IMR-90 (cell line): ENCODE data around the gene SERINC3. TPM values are rescaled to one million over a fixed set of nuclear protein-coding genes. Genes with fewer than 3 reads are reported as not detected.

Experiments used
- ATAC-seq: fragments of 200-7000 bp; cut with Tn5 transposase; 2 replicates; pipeline ENCODE4 v1.9.1; 2020; ENCODE audit warnings: low read depth, mild to moderate bottlenecking, moderate library complexity
- BruUV-seq: library from RNA; stranded (reverse); fragments of 400-500 nt; replicated peaks from 2 replicates; lab custom pipeline; 2021; lab: Mats Ljungman, UMichigan
- CTCF ChIA-PET: fragments of 300-600 bp; formaldehyde crosslinking; extraction: SDS; loops from one replicate; lab custom pipeline; 2021; ENCODE audit warnings: antibody characterized with exemption; lab: Yijun Ruan, JAX
- POLR2A ChIA-PET: fragments of 300-600 bp; sonication (Branson Sonifier 250); formaldehyde crosslinking; loops from one replicate; lab custom pipeline; 2022; ENCODE audit warnings: antibody characterized with exemption; ENCODE audit not compliant: unreplicated experiment; lab: Charles Lee
- DNase-seq: peaks from one replicate; pipeline ENCODE4 v3.0.0; 2013
- H2AFZ ChIP-seq: replicated peaks from 2 replicates; pipeline ENCODE3; 2013; ENCODE audit warnings: low read length, mild to moderate bottlenecking; ENCODE audit not compliant: poor library complexity
- H2AK5ac ChIP-seq: 2 replicates; pipeline ENCODE4 v1.6.1; 2013; ENCODE audit warnings: low read depth, low read length, inconsistent platforms
- H2AK9ac ChIP-seq: replicated peaks from 2 replicates; pipeline ENCODE3; 2013; ENCODE audit warnings: mild to moderate bottlenecking, low read depth, low read length, moderate library complexity; ENCODE audit not compliant: poor library complexity
- H2BK120ac ChIP-seq: 2 replicates; pipeline ENCODE4 v1.6.1; 2013; ENCODE audit warnings: low read depth, low read length, inconsistent platforms
- H2BK15ac ChIP-seq: 3 replicates; pipeline ENCODE4 v1.6.1; 2013; ENCODE audit warnings: low read depth, low read length, inconsistent platforms
- H2BK20ac ChIP-seq: 2 replicates; pipeline ENCODE4 v1.6.1; 2013; ENCODE audit warnings: low read depth, mild to moderate bottlenecking, inconsistent platforms, low read length, moderate library complexity
- H2BK5ac ChIP-seq: 2 replicates; pipeline ENCODE4 v1.6.1; 2013; ENCODE audit warnings: mild to moderate bottlenecking, low read depth, low read length, inconsistent platforms; ENCODE audit not compliant: poor library complexity, severe bottlenecking
- H3K14ac ChIP-seq: replicated peaks from 2 replicates; pipeline ENCODE4 v1.6.1; 2013; ENCODE audit warnings: low read depth, low read length, inconsistent platforms
- H3K18ac ChIP-seq: 2 replicates; pipeline ENCODE4 v1.6.1; 2013; ENCODE audit warnings: low read depth, low read length, control low read depth
- H3K23ac ChIP-seq: 2 replicates; pipeline ENCODE4 v1.6.1; 2013; ENCODE audit warnings: low read depth, low read length, inconsistent platforms
- H3K27ac ChIP-seq: 2 replicates; pipeline ENCODE4 v1.5.1; 2013; ENCODE audit warnings: mild to moderate bottlenecking, control low read depth, low read length; ENCODE audit not compliant: insufficient read depth
- H3K27me3 ChIP-seq: 2 replicates; pipeline ENCODE4 v1.6.1; 2013; ENCODE audit warnings: low read length; ENCODE audit not compliant: control insufficient read depth, insufficient read depth
- H3K36me3 ChIP-seq: 2 replicates; pipeline ENCODE4 v1.6.1; 2013; ENCODE audit warnings: low read length, mixed read lengths; ENCODE audit not compliant: control insufficient read depth, insufficient read depth
- H3K4ac ChIP-seq: 2 replicates; pipeline ENCODE4 v1.6.1; 2013; ENCODE audit warnings: low read depth, low read length, inconsistent platforms
- H3K4me1 ChIP-seq: 2 replicates; pipeline ENCODE4 v1.6.1; 2013; ENCODE audit warnings: low read length, mixed read lengths; ENCODE audit not compliant: control insufficient read depth, insufficient read depth
- H3K4me2 ChIP-seq: 2 replicates; pipeline ENCODE4 v1.6.1; 2013; ENCODE audit warnings: low read depth, mild to moderate bottlenecking, control low read depth, low read length, moderate library complexity
- H3K4me3 ChIP-seq: 2 replicates; pipeline ENCODE4 v1.5.1; 2013; ENCODE audit warnings: low read depth, mild to moderate bottlenecking, control low read depth, low read length, moderate library complexity; ENCODE audit not compliant: insufficient read depth
- H3K56ac ChIP-seq: 2 replicates; pipeline ENCODE4 v1.6.1; 2013; ENCODE audit warnings: low read length, inconsistent platforms; ENCODE audit not compliant: insufficient read depth; ENCODE audit errors: extremely low read depth
- H3K79me1 ChIP-seq, 2 experiments: 2 replicates each; pipeline ENCODE4 v1.6.1; 2013; ENCODE audit warnings: low read length in 2 of 2, inconsistent platforms in 1 of 2, low read depth in 1 of 2
- H3K9ac ChIP-seq: 2 replicates; pipeline ENCODE4 v1.6.1; 2013; ENCODE audit warnings: low read depth, low read length, control low read depth
- H3K9me1 ChIP-seq: 2 replicates; pipeline ENCODE4 v1.6.1; 2013; ENCODE audit warnings: low read length, inconsistent platforms; ENCODE audit not compliant: insufficient read depth
- H3K9me3 ChIP-seq: 2 replicates; pipeline ENCODE4 v1.6.1; 2013; ENCODE audit warnings: low read length; ENCODE audit not compliant: control insufficient read depth, insufficient read depth
- H4K20me1 ChIP-seq: 2 replicates; pipeline ENCODE4 v1.6.1; 2013; ENCODE audit warnings: low read length, inconsistent platforms; ENCODE audit not compliant: insufficient read depth
- H4K5ac ChIP-seq: 2 replicates; pipeline ENCODE4 v1.6.1; 2013; ENCODE audit warnings: mild to moderate bottlenecking, low read depth, low read length, control low read depth
- H4K8ac ChIP-seq, 2 experiments: 2 replicates each; pipeline ENCODE4 v1.6.1; 2013; ENCODE audit warnings: low read depth in 2 of 2, low read length in 2 of 2, control low read depth in 1 of 2, inconsistent platforms in 1 of 2
- H4K91ac ChIP-seq: 2 replicates; pipeline ENCODE4 v1.6.1; 2013; ENCODE audit warnings: low read depth, low read length, inconsistent platforms; ENCODE audit not compliant: insufficient read depth
- NFE2L2 ChIP-seq: fragments of 150-350 bp; IDR thresholded peaks from 2 replicates; pipeline ENCODE4 v1.6.1; 2016; ENCODE audit warnings: low read depth, mild to moderate bottlenecking, low read length
- RAD21 ChIP-seq: IDR thresholded peaks from 2 replicates; pipeline ENCODE4 v1.6.1; 2012; ENCODE audit warnings: low read length, improper control_type of control experiment
- RCOR1 ChIP-seq: IDR thresholded peaks from 2 replicates; pipeline ENCODE4 v1.6.1; 2012; ENCODE audit warnings: mild to moderate bottlenecking, low read length, improper control_type of control experiment; ENCODE audit not compliant: insufficient replicate concordance
- WGBS, 2 experiments: methylation state at CpG; one replicate each; pipeline versions ENCODE4 v1.1.5 to v1.1.7; 2013; ENCODE audit warnings: missing lambda C conversion rate in 2 of 2; ENCODE audit not compliant: insufficient read length in 1 of 2; ENCODE audit errors: extremely low coverage in 2 of 2; 5-methylcytosine and 5-hydroxymethylcytosine counted together
- dilution Hi-C: fragments of 300-500 bp; cut with HindIII; formaldehyde crosslinking; loops from one replicate; pipeline ENCODE4 v1.14.3; 2018; ENCODE audit warnings: low sequenced_read_pairs; ENCODE audit not compliant: unreplicated experiment
- in situ Hi-C: fragments of 300-500 bp; cut with MboI; formaldehyde crosslinking; loops from 3 replicates; pipeline ENCODE4 v1.14.3; 2019; ENCODE audit warnings: low sequenced_read_pairs, inconsistent platforms, mixed read lengths
- intact Hi-C: fragments of 100-400 bp; cut with micrococcal nuclease; formaldehyde crosslinking; loops from 2 replicates; pipeline ENCODE4 v1.10.0; 2022
- polyA plus RNA-seq, 3 experiments: library from polyadenylated mRNA; depleted of rRNA; stranded (reverse); fragments of >200 nt; gene quantifications; 2 replicates each; pipeline ENCODE4 v1.2.3, GENCODE V29; 2012; ENCODE audit warnings: low replicate concordance in 1 of 3
- total RNA-seq: library from RNA; depleted of rRNA; stranded (reverse); fragments of >200 nt; gene quantifications from 2 replicates; pipeline ENCODE4 v1.2.3, GENCODE V29; 2012
- TF ChIP-seq, protein P1 (sequence below): fragments of 150-350 bp; IDR thresholded peaks from 2 replicates; pipeline ENCODE4 v1.6.1; 2016; ENCODE audit warnings: low read depth, mild to moderate bottlenecking, low read length, moderate library complexity, borderline replicate concordance
- TF ChIP-seq, protein P2 (sequence below): conservative IDR thresholded peaks from 2 replicates; pipeline ENCODE4 v1.5.1; 2012; ENCODE audit warnings: mild to moderate bottlenecking, low read depth, low read length, improper control_type of control experiment

SERINC3 gene
- total and polyA plus RNA-seq, 2 of the 4 experiments (the other 2 are of a cell fraction) = 101 to 132 TPM

DNA sequence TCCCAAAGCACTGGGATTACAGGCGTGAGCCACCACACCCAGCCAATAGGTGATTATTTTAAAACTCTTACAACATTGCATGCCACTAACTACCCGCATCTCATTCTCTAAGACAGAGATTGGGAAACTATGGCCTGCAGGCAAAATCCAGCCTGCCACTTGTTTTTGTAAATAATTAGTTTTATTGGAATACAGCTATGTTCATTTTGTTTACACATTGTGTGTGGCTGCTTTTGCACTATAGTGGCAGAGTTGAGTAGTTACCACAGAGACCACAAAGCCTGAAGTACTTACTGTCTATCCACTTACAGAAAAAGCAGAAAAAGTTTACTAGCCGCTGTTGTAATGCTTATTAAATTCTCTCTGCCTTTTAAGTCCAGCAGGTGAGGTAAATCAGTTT, 44.1 kb upstream of the SERINC3 start:
- Histone ChIP-seq H2AFZ (no peak overlapping the region), H3K79me1 (peaks cover 0 to 21% of the 10 kb centered on the region in 2 experiments; a peak in 2 of 4 replicates), H4K91ac (no peak overlapping the region), H2BK120ac (no peak overlapping the region), H3K14ac (no peak overlapping the region), H2AK5ac (no peak overlapping the region), H3K18ac (no peak overlapping the region), H2AK9ac (no peak overlapping the region), H3K9me3 (no peaks in the 10 kb centered on the region), H3K4ac (no peak overlapping the region), H2BK20ac (no peak overlapping the region), H3K27ac (no peak overlapping the region), H3K36me3 (no peaks in the 10 kb centered on the region), H2BK15ac (no peak overlapping the region), H4K5ac (no peak overlapping the region), H2BK5ac (no peak overlapping the region), H3K4me1 (peaks cover 2% of the 10 kb centered on the region; the same call in 1 of the 2 replicates), H3K56ac (no peak overlapping the region), H3K27me3 (no peaks in the 10 kb centered on the region), H3K4me3 (no peak overlapping the region), H4K20me1 (no peaks in the 10 kb centered on the region), H4K8ac (no peak overlapping the region), H3K9me1 (0 out of 2 replicates have a peak, but pooled peaks cover 5% of the 10 kb centered on the region), H3K9ac (no peak overlapping the region), H3K4me2 (no peak overlapping the region), H3K23ac (no peak overlapping the region)
- ChIA-PET POLR2A (no interaction called here), CTCF (no interaction called here)
- ATAC-seq (no peak), DNase-seq (no peak)
- in situ Hi-C loops = no loop called here
- no CpG with 5 or more reads among the region's 3 CpGs for WGBS, 2 experiments
- intact Hi-C loops = no loop called here
- no TSS peak for BruUV-seq
- dilution Hi-C loops = no loop called here
- no peak for TF ChIP-seq RAD21
- no peak for TF ChIP-seq NFE2L2
- TF ChIP-seq, protein P1, sequence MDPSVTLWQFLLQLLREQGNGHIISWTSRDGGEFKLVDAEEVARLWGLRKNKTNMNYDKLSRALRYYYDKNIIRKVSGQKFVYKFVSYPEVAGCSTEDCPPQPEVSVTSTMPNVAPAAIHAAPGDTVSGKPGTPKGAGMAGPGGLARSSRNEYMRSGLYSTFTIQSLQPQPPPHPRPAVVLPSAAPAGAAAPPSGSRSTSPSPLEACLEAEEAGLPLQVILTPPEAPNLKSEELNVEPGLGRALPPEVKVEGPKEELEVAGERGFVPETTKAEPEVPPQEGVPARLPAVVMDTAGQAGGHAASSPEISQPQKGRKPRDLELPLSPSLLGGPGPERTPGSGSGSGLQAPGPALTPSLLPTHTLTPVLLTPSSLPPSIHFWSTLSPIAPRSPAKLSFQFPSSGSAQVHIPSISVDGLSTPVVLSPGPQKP = no peak
- TF ChIP-seq, protein P2, sequence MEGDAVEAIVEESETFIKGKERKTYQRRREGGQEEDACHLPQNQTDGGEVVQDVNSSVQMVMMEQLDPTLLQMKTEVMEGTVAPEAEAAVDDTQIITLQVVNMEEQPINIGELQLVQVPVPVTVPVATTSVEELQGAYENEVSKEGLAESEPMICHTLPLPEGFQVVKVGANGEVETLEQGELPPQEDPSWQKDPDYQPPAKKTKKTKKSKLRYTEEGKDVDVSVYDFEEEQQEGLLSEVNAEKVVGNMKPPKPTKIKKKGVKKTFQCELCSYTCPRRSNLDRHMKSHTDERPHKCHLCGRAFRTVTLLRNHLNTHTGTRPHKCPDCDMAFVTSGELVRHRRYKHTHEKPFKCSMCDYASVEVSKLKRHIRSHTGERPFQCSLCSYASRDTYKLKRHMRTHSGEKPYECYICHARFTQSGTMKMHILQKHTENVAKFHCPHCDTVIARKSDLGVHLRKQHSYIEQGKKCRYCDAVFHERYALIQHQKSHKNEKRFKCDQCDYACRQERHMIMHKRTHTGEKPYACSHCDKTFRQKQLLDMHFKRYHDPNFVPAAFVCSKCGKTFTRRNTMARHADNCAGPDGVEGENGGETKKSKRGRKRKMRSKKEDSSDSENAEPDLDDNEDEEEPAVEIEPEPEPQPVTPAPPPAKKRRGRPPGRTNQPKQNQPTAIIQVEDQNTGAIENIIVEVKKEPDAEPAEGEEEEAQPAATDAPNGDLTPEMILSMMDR = no peak
- TF ChIP-seq RCOR1 = no peak
